Prostate gland (tissue), 2 donors: ENCODE data around the gene SPTBN4. TPM values are rescaled to one million over a fixed set of nuclear protein-coding genes. Genes with fewer than 3 reads are reported as not detected.
"Not testable (repeated sequence)": the region's sequence is repeated elsewhere in the genome, so short reads cannot be mapped to it uniquely, and the experiment has no call there.

Experiments
- DNase-seq: peaks from one replicate; pipeline ENCODE4 v3.0.0-alpha.2; 2019; ENCODE audit warnings: low spot score
- H3K27ac ChIP-seq, 2 donors: fragments of 200-600 bp; sonication (generic); 2 replicates each; pipeline ENCODE4 v1.5.1; 2017 to 2019
- H3K27me3 ChIP-seq: fragments of 200-600 bp; sonication (generic); replicated peaks from 2 replicates; pipeline ENCODE4 v1.5.1; 2019; ENCODE audit not compliant: insufficient read depth
- H3K36me3 ChIP-seq, 2 donors: fragments of 200-600 bp; sonication (generic); 1 replicate in 1 of 2; 2 replicates in 1 of 2; pipeline versions ENCODE4 v1.5.1 to v1.8.1; 2017 to 2019
- H3K4me1 ChIP-seq: fragments of 200-600 bp; sonication (generic); replicated peaks from 2 replicates; pipeline ENCODE4 v1.5.1; 2019
- H3K4me3 ChIP-seq, 2 donors: fragments of 200-600 bp; sonication (generic); 2 replicates each; pipeline ENCODE4 v1.5.1; 2017 to 2019
- H3K9me3 ChIP-seq: fragments of 200-600 bp; sonication (generic); 2 replicates; pipeline ENCODE4 v1.5.1; 2017
- POLR2A ChIP-seq: fragments of 450-650 bp; IDR thresholded peaks from one replicate; pipeline ENCODE4 v1.6.1; 2016; ENCODE audit warnings: antibody characterized with exemption, mild to moderate bottlenecking
- POLR2AphosphoS5 ChIP-seq: sonication (generic); formaldehyde crosslinking; IDR thresholded peaks from one replicate; pipeline ENCODE4 v1.6.1; 2017; ENCODE audit warnings: antibody characterized with exemption
- WGBS: methylation state at CpG from one replicate; pipeline ENCODE4 v1.1.5; 2018; 5-methylcytosine and 5-hydroxymethylcytosine counted together
- intact Hi-C: fragments of 100-400 bp; cut with DNase I; formaldehyde crosslinking; loops from one replicate; pipeline ENCODE4 v1.14.2; 2022
- total RNA-seq, 2 donors: library from RNA; depleted of rRNA; stranded (reverse); fragments of >200 nt; gene quantifications; one replicate each; pipeline ENCODE4 v1.1.0, GENCODE V29; 2016
- TF ChIP-seq, protein P1 (sequence below), 4 experiments: fragments of 200-600 bp in 2 of 4; fragments of 450-650 bp in 2 of 4; sonication (generic) in 2 of 4; IDR thresholded peaks; 1 replicate in 3 of 4; 2 replicates in 1 of 4; pipeline ENCODE4 v1.5.1; 2016 to 2019; ENCODE audit warnings: antibody characterized with exemption in 4 of 4, mild to moderate bottlenecking in 2 of 4, moderate library complexity in 2 of 4

The SPTBN4 gene
- total RNA-seq, 2 donors from 2014 or later = 5.2 to 21.9 TPM

GRCh38 chr19:40453151-40453735 lies 13.6 kb upstream of the SPTBN4 start:
- intact Hi-C loops = no loop called here
- Histone ChIP-seq H3K4me3 (no peak overlapping the region), H3K4me1 (peaks cover 6% of the 10 kb centered on the region), H3K27ac (peak overlapping the region; percentile 55 to 77), H3K36me3 (peaks cover 0 to 5% of the 10 kb centered on the region in 2 donors), H3K27me3 (no peaks in the 10 kb centered on the region), H3K9me3 (no peaks in the 10 kb centered on the region)
- TF ChIP-seq POLR2A (no peak), POLR2AphosphoS5 (peak; percentile 91)
- peak; percentile 59 for DNase-seq
- WGBS = 48% methylated on average over 5 of the region's 5 CpGs

- H3K9me3 ChIP-seq, H3K4me3 ChIP-seq, H3K27me3 ChIP-seq, H3K4me1 ChIP-seq, DNase-seq, H3K36me3 ChIP-seq, intact Hi-C loops: not testable (repeated sequence)
- peak overlapping the region; percentile 55 to 77 for H3K27ac ChIP-seq
- TF ChIP-seq POLR2AphosphoS5 = peak; percentile 24
- 81% methylated on average over 6 of the region's 6 CpGs for WGBS
These were observed 12.9 kb upstream of the SPTBN4 start for GRCh38 chr19:40453943-40454342.

DNA sequence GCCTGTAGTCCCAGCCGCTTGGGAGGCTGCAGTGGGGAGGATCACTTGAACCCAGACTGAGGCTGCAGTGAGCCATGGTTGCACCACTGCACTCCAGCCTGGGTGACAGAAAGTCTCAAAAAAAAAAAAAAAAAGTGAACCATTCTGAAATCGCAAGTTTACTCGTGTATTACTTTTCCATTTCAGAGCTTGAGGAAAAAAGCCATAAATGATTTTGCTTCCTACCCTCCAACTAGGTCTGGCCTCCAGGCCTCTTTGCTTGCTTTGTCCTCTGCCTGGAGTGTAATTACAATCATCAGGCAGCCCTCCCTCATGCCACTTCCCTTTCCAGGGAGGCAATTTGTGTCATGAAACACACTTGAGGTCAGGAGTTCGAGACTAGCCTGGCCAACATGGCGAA lies 9.8 kb upstream of the SPTBN4 start:
- no peaks in the 10 kb centered on the region for H3K36me3 ChIP-seq
- DNase-seq = no peak
- H3K27me3 ChIP-seq = no peaks in the 10 kb centered on the region
- no peak for TF ChIP-seq POLR2A
- TF ChIP-seq, protein P1, sequence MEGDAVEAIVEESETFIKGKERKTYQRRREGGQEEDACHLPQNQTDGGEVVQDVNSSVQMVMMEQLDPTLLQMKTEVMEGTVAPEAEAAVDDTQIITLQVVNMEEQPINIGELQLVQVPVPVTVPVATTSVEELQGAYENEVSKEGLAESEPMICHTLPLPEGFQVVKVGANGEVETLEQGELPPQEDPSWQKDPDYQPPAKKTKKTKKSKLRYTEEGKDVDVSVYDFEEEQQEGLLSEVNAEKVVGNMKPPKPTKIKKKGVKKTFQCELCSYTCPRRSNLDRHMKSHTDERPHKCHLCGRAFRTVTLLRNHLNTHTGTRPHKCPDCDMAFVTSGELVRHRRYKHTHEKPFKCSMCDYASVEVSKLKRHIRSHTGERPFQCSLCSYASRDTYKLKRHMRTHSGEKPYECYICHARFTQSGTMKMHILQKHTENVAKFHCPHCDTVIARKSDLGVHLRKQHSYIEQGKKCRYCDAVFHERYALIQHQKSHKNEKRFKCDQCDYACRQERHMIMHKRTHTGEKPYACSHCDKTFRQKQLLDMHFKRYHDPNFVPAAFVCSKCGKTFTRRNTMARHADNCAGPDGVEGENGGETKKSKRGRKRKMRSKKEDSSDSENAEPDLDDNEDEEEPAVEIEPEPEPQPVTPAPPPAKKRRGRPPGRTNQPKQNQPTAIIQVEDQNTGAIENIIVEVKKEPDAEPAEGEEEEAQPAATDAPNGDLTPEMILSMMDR (IDR thresholded peaks at IDR 0.05) = no peak
- no peak overlapping the region for H3K27ac ChIP-seq
- 96% methylated on average over 5 of the region's 5 CpGs for WGBS
- H3K9me3 ChIP-seq = no peaks in the 10 kb centered on the region
- intact Hi-C loops = no loop called here
- no peak overlapping the region for H3K4me3 ChIP-seq
- H3K4me1 ChIP-seq = peaks cover 11% of the 10 kb centered on the region

GRCh38 chr19:40457953-40458596 lies 8.7 kb upstream of the SPTBN4 start:
- no peak overlapping the region for H3K4me3 ChIP-seq
- peaks cover 8% of the 10 kb centered on the region for H3K4me1 ChIP-seq
- H3K36me3 ChIP-seq = no peaks in the 10 kb centered on the region
- no peaks in the 10 kb centered on the region for H3K9me3 ChIP-seq
- H3K27me3 ChIP-seq = no peaks in the 10 kb centered on the region
- WGBS = 86% methylated on average over 27 of the region's 27 CpGs
- TF ChIP-seq, protein P1 (IDR thresholded peaks at IDR 0.05) = no peak
- no peak for TF ChIP-seq POLR2AphosphoS5
- no peak for TF ChIP-seq POLR2A
- H3K27ac ChIP-seq = no peak overlapping the region
- intact Hi-C loops = no loop called here
- no peak for DNase-seq

GRCh38 chr19:40458597-40458974 lies 8.2 kb upstream of the SPTBN4 start:
- intact Hi-C loops = no loop called here
- Histone ChIP-seq H3K4me1 (peaks cover 5% of the 10 kb centered on the region), H3K4me3 (no peak overlapping the region), H3K9me3 (no peaks in the 10 kb centered on the region), H3K27ac (no peak overlapping the region), H3K27me3 (no peaks in the 10 kb centered on the region), H3K36me3 (no peaks in the 10 kb centered on the region)
- DNase-seq = no peak
- TF ChIP-seq POLR2A = no peak
- TF ChIP-seq POLR2AphosphoS5 = no peak
- TF ChIP-seq, protein P1 (IDR thresholded peaks at IDR 0.05) = no peak
- WGBS = 91% methylated on average over 3 of the region's 3 CpGs

- no peak overlapping the region for H3K27ac ChIP-seq
- 92% methylated on average over 3 of the region's 3 CpGs for WGBS
- intact Hi-C loops = loop anchor here (10.0 kb wide), 3 partner anchors 65 to 175 kb away; partner anchors contain the start of gene LTBP4
- H3K36me3 ChIP-seq = no peaks in the 10 kb centered on the region
- TF ChIP-seq POLR2A = no peak
- no peak for TF ChIP-seq POLR2AphosphoS5
- TF ChIP-seq, protein P1 (IDR thresholded peaks at IDR 0.05) = no peak
- no peak overlapping the region for H3K4me3 ChIP-seq
- no peak for DNase-seq
- peaks cover 5% of the 10 kb centered on the region for H3K4me1 ChIP-seq
- no peaks in the 10 kb centered on the region for H3K9me3 ChIP-seq
- no peaks in the 10 kb centered on the region for H3K27me3 ChIP-seq
These were observed 6.6 kb upstream of the SPTBN4 start for GRCh38 chr19:40460185-40460584.
